HCT116 (cell line): ENCODE results near the gene LHX3.

Experiments used
- EGR1 ChIP-seq: IDR thresholded peaks from 2 replicates; pipeline ENCODE4 v1.6.1; 2012; ENCODE audit warnings: low read depth
- POLR2AphosphoS5 ChIP-seq: IDR thresholded peaks from 2 replicates; pipeline ENCODE4 v1.6.1; 2011; ENCODE audit warnings: mild to moderate bottlenecking, low read depth, low read length, moderate library complexity
- RAD21 ChIP-seq: IDR thresholded peaks from 2 replicates; pipeline ENCODE4 v1.6.1; 2012; ENCODE audit warnings: low read depth, mild to moderate bottlenecking

DNA sequence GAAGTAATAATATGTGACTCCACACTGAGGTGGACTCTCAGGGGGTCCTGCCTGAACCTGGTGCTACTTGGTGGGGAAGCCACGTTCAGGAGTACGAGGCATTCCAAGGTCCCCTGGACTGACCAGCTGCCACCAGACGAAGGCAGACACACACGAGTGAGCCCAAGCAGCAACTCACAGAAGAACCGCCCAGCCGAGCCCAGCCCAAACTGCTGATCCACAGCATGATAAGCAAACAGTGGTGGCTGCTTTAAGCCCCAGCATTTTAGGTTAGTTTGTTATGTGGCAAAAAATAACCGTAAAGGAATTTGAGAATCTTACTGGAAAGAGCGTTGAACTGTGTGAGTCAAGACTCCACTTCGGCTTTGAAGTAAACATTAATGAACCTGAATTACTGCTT lies 8.8 kb upstream of the LHX3 start:
- no peak for TF ChIP-seq EGR1
- TF ChIP-seq POLR2AphosphoS5 = no peak
- no peak for TF ChIP-seq RAD21
